GM13977 (cell line): ENCODE data around the gene SPRY4.
"Not testable (repeated sequence)": the region's sequence is repeated elsewhere in the genome, so short reads cannot be mapped to it uniquely, and the experiment has no call there.

Experiments used
- DNase-seq: peaks from one replicate; pipeline ENCODE4 v3.0.0; 2012; ENCODE audit warnings: low spot score
- in situ Hi-C: fragments of 300-500 bp; cut with MboI; formaldehyde crosslinking; loops from one replicate; pipeline ENCODE4 v1.12.0; 2022; ENCODE audit warnings: low sequenced_read_pairs, low pct_unique_long_range_greater_than_20kb, mixed read lengths, inconsistent platforms; ENCODE audit not compliant: unreplicated experiment
- TF ChIP-seq, protein P1 (sequence below): IDR thresholded peaks from 2 replicates; pipeline ENCODE4 v1.5.1; 2012; ENCODE audit warnings: mild to moderate bottlenecking, control low read depth; ENCODE audit not compliant: insufficient read depth; ENCODE audit errors: extremely low read depth, missing control alignments

The SPRY4 gene, protein sequence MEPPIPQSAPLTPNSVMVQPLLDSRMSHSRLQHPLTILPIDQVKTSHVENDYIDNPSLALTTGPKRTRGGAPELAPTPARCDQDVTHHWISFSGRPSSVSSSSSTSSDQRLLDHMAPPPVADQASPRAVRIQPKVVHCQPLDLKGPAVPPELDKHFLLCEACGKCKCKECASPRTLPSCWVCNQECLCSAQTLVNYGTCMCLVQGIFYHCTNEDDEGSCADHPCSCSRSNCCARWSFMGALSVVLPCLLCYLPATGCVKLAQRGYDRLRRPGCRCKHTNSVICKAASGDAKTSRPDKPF

DNA sequence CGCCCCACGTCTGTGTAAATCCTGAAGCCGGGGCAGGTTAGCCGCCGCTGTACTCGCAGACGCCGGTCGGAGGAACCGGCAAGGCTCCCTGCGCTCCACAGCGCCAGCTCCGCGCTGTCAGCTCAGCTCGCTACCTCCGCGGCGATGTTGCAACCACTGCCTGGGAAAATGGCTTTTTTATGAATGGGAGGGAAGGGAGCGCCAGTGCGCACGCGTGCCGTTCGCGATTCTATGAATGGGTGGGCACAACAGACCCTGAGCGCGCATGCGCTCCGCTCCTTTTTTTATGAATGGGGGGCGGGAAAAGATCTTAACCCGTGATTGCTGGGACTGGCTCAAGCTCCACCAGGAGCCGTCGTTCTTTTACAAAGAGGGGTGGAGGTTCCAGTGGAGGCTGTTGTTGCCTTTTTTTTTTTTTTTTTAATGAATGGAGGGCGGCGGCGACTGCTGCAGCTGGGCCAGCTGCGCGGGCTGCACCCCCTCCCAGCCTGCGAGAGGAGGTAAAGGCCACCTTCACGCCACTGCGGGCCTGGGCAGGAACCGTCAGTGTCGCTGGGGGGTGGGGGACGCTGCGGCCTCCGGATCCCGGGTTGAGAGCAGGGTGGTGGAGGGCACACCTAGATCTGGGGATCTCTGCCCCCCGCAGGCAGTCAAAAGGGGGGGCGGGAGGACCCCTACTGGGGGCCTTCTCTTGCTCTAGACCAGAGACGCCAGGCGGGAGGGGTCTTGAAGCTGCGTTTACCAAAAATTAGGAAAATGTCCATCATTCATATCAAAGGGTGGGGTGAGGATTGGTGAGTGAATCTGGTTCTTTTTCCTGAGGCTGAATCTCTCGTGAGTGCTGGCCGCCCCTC, at the start of gene SPRY4:
TSS of gene SPRY4 (minus strand) at position 151 of the 854 bp plus-strand sequence. CDS start 9,913 bp downstream, outside the sequence.
- in situ Hi-C loops = no loop called here
- DNase-seq = peak; percentile 92
- TF ChIP-seq, protein P1, sequence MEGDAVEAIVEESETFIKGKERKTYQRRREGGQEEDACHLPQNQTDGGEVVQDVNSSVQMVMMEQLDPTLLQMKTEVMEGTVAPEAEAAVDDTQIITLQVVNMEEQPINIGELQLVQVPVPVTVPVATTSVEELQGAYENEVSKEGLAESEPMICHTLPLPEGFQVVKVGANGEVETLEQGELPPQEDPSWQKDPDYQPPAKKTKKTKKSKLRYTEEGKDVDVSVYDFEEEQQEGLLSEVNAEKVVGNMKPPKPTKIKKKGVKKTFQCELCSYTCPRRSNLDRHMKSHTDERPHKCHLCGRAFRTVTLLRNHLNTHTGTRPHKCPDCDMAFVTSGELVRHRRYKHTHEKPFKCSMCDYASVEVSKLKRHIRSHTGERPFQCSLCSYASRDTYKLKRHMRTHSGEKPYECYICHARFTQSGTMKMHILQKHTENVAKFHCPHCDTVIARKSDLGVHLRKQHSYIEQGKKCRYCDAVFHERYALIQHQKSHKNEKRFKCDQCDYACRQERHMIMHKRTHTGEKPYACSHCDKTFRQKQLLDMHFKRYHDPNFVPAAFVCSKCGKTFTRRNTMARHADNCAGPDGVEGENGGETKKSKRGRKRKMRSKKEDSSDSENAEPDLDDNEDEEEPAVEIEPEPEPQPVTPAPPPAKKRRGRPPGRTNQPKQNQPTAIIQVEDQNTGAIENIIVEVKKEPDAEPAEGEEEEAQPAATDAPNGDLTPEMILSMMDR = no peak

DNA sequence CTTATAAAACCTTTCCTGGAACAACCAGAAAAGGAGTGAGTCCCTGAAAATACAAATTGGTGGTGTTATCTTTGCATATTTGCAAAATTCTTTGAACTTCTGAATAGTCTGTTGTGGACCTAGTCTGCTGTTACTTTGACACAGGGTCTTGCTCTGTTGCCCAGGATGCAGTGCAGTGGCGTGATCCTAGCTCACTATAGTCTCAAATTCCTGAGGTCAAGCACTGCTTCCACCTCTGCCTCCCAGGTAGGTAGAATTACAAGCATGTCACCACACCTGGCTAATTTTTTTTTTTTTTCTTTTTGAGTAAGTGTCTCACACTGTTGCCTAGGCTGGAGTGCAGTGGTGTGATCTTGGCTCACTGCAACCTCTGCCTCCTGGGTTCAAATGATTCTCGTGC, 43.7 kb upstream of the SPRY4 start:
- TF ChIP-seq, protein P1 = no peak
- in situ Hi-C loops = no loop called here
- DNase-seq = no peak

DNA sequence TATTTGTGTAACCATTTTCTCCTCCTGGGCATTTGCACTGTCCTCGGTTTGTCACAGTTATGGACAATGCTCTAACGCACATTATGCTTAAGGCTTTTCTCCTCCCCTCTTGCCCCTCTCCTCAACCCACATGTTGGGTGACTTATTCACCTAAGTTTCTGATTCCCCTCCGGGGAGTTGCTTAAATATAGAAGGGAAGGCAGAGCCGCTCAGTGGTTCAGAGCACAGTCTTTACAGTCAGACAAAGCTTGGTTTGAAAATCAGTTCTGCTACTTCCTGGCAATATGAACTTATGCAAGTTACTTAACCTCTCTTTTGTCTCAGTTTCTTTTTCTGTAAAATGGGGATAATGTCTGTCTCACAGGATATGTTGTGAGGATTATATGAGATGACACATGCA, 41.2 kb upstream of the SPRY4 start:
- TF ChIP-seq, protein P1 = no peak
- no peak for DNase-seq
- in situ Hi-C loops = no loop called here

DNA sequence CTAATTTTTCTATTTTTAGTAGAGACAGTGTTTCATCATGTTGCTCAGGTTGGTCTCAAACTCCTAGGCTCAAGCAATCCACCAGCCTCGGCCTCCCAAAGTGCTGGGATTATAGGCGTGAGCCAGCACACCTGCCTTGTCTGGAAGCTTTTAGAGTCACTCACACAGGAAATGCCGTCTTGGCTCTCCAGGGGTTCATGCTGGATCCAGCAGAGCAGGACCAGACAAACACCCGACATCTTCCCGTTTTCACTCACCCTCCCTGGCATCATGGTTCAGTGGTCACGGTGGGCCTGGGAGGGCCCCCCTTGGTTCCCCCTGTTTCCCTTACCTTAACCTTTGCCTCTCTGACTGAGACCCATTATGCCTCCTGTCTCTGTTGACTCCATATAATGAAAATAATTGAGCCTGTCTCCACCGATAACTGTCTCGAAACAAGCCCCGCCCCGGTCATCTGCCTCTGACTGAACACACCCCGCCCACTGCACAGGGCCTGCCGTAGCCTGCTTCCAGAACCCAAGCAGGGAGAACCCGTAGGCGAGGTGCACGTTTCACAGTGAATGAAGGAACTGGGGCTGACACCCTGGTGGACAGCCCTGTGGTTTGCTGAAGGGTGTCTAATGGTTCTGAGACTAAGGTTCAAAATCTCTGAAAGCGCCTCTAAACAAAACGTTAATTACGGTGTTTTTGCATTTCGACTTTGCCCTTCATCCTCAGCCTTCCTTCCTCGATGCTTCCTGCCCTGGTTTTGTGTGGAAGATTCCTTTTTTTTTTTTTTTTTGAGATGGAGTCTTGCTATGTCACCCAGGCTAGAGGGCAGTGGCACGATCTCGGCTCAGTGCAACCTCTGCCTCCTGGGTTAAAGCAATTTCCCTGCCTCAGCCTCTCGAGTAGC, 39.7 kb upstream of the SPRY4 start:
- in situ Hi-C loops = no loop called here
- DNase-seq = no peak
- TF ChIP-seq, protein P1 = no peak

DNA sequence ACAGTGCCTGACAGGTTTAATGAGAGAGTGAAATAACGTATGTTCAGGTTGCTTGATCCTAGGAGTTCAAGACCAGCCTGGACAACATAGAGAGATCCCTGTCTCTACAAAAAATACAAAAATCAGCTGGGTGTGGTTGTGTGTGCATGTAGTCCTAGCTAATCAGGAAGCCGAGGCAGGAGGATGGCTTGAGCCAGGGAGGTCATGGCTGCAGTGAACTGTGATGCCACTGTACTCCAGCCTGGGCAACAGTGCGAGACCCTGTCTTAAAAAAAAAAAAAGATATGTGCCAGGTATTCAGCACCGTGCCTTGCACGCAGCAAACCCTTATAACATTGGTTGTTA, 38.8 kb upstream of the SPRY4 start:
- no peak for DNase-seq
- in situ Hi-C loops = no loop called here
- TF ChIP-seq, protein P1 = no peak

DNA sequence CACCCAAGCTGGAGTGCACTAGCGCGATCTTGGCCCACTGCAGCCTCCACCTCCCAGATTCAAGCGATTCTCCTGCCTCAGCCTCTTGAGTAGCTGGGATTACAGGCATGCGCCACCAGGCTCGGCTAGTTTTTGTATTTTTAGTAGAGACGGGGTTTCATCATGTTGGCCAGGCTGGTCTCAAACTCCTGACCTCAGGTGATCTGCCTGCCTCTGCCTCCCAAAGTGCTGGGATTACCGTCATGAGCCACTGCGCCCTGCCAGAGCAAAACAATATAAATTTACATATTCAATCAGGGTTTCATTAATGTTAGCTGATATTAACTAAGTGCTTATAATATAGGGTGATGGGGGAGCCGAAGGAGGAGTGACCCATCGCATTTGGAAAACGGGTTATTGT, 37.4 kb upstream of the SPRY4 start:
- in situ Hi-C loops, DNase-seq: not testable (repeated sequence)
